HG03354 (cell line): Measurements from ENCODE around the gene IL23R.
"Not testable (repeated sequence)": the region's sequence is repeated elsewhere in the genome, so short reads cannot be mapped to it uniquely, and the experiment has no call there.

Experiments used
- ATAC-seq: cut with Tn5 transposase; IDR thresholded peaks from one replicate; pipeline ENCODE4 v1.9.1; 2021; ENCODE audit warnings: mild to moderate bottlenecking; ENCODE audit not compliant: unreplicated experiment, poor library complexity, severe bottlenecking

IL23R gene

GRCh38 chr1:67190942-67191341, 24.7 kb downstream of the IL23R start:
- no peak for ATAC-seq

- ATAC-seq, result no peak
Observed at GRCh38 chr1:67191668-67192520, 25.6 kb downstream of the IL23R start.

DNA sequence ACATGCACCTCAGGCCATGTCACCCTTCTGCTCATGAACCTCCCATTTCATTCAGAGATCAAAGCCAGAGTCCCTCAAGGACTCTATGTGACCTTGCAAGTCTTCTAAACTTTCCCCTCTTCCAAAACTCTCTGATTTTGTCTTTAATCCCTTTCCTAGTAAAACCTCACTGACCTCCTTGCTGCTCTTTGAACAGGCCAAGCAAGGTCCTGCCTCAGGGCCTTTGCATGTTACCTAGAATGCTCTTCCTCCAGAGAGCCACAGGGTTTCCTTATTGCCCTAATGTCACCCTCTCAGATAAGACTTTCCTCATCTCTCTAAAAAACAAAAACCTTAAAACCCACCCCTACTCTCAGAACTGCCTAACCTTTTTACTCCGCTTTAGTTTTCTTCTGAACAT, 26.6 kb downstream of the IL23R start:
- no peak for ATAC-seq

GRCh38 chr1:67193704-67194103, 27.4 kb downstream of the IL23R start:
- ATAC-seq, result peak; percentile 21

DNA sequence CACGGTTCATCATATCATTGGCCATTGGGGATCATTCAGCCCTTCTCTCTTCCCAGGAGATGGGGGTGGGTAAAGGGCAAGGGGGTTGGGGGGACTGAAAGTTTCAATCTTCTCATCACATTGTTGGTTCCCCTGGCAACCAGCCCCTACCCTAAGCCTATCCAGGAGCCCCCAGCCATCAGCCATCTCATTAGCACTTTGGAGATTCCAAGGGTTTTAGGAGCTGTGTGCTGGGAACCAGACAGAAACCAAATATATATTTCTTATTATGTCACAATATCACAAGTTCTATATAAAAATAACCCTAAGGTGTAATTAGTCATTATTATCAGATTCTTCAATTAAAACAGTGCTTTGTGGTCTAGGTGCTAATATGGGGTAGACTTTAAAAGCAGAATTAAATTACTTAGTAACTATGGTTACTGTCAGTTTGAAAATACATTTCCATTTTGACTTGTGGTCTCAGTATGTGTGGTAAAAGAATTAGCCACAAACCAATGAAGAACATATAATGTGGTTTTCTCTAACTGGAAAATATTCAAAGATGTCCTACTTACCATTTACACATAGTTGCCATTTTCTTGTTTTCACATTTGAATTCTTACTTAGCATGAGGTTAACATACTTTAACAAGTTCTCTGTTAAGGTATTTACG, 28.1 kb downstream of the IL23R start:
- ATAC-seq, result peak; percentile 82

DNA sequence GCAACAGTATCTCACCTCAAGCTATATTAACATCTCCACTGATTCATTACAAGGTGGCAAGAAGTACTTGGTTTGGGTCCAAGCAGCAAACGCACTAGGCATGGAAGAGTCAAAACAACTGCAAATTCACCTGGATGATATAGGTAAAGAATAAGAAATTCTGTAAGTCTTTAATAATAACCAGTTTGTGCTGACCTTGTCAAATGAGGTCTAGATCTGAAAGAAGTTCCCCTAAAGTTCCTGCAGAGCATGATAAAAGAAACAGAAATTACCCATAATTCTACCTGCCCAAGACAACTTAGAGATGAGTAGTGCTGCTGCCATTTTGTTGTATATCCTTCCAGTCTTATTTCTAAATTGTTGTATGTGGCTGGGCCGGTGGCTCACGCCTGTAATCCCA, 34.5 kb downstream of the IL23R start:
- ATAC-seq, result no peak

GRCh38 chr1:67201891-67202290, 35.6 kb downstream of the IL23R start:
- ATAC-seq, result no peak

GRCh38 chr1:67204298-67204980, 38.2 kb downstream of the IL23R start:
- no peak for ATAC-seq

DNA sequence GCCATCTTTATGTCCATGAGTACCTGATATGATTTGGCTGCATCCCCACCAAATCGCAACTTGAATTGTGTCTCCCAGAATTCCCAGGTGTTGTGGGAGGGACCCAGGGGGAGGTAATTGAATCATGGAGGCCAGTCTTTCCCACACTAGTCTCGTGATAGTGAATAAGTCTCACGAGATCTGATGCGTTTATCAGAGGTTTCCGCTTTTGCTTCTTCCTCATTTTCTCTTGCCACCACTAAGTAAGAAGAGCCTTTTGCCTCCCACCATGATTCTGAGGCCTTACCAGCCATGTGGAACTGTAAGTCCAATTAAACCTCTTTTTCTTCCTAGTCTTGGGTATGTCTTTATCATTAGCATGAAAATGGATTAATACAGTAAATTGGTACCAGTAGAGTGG, 41.1 kb downstream of the IL23R start:
- not testable (repeated sequence) for ATAC-seq

- ATAC-seq, result no peak
Observed at GRCh38 chr1:67208217-67208616, 42.0 kb downstream of the IL23R start.

DNA sequence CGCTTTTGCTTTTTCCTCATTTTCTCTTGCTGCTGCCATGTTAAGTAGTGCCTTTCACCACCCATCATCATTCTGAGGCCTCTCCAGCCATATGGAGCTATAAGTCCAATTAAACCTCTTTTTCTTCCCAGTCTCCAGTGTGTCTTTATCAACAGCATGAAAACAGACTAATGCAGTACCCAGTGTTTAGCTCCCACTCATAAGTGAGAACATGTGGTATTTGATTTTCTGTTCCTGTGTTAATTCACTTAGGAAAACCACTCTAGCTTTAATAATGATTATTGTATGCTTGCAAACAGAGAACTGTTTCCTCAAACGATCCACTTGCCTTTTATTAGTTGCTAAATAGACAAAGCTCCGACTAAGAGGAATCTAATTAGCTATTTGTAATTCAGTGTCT, 43.3 kb downstream of the IL23R start:
- no peak for ATAC-seq

DNA sequence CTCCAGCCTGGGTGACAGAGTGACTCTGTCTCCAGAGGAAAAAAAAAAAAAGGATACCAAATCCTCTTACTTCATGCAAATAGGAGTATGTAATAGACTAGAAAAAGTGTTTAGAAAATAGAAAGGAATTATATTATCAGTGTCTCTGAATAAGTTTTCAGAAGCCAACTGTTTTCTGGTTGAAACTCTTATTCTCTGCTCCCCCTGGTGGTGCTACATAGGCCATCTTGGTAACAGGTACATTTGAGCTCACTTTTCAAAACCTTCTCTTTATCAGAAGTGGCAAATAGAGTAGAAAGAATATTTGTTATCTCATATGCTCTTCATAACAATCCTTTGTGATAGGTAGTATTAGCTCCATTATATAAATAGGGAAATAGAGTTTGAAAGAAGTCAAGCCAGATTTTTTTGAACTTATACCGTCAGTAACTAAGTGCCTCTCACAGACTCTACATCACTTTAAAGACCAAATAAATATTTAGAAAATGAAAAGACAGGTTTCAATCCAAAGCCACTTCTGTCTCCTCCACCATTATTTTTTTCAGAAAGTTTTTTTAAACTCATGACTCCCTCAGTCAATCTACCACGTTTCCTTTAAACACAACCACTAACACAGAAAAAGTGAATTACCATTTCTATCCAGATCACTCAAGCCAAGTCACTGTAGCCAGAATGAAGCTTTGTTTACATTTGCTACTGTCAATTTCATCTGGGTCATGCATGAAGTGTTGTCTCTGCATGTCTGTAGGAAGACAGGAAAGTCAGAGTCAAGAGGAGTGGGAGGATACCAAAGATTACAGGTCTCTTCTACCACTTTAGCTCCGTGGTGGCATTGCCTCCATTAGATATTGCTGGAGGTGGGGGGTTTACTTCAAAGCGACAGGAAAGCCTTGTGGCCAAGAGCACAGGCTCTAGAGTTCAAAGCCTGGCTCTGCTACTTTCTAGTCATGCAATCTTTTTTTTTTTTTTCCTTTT, 45.6 kb downstream of the IL23R start:
- ATAC-seq, result peak; percentile 35

DNA sequence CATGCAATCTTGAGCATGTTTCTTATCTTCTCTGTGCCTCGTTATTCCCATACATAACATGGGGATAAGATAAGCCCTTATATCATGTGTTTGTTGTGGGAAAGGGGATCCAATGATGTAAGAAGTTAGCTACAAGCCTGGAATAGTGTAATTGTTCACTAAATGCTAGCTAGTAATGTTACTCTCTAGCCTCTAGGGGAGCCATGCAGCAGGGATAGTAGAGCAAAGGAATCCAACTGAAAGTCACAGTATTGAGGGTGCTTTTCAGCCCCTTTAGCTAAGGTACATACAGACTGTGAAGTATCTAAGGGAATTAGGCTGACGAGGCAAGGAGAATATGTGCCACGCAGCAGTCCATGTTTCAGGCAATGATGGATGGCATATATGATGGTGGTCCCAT, 46.9 kb downstream of the IL23R start:
- no peak for ATAC-seq

DNA sequence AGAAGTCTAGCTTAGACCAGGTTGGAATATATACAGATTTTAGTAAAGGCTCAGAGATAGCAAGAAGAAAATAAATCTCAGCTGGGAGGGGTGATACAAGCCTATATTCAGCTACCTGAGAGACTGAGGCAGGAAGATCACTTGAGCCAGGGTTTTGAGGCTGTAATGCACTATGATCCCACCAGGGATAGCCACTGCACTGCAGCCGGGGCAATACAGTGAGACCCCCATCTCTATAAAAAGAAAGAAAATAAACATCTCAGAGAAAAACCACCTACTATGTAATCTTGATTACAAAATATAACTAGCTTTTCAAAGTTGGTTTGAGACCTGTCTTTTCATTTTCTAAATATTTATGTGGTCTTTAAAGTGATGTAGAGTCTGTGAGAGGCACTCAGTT, 47.7 kb downstream of the IL23R start:
- ATAC-seq, result no peak

DNA sequence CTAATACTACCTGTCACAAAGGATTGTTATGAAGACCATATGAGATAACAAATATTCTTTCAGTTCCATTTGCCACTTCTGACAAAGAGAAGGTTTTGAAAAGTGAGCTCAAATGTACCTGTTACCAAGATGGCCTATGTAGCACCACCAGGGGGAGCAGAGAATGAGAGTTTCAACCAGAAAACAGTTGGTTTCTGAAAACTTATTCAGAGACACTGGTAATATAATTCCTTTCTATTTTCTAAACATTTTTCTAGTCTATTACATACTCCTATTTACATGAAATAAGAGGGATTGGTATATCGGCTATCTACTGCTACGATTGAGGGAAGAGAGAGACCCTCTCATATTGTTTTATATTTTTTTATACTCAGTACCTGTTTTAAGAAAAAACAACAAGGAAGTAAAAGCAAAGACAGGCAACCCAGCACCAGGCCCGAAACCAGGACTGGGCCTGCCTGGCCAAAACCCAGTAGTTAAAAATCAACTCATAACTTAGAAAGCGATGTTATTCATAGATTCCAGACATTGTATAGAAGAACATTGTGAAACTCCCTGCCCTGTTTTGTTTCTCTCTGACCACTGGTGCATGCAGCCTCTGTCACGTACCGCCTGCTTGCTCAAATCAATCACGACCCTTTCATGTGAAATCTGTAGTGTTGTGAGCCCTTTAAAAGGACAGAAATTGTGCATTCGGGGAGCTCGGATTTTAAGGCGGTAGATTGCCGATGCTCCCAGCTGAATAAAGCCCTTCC, 48.3 kb downstream of the IL23R start:
- peak; percentile 88 for ATAC-seq

DNA sequence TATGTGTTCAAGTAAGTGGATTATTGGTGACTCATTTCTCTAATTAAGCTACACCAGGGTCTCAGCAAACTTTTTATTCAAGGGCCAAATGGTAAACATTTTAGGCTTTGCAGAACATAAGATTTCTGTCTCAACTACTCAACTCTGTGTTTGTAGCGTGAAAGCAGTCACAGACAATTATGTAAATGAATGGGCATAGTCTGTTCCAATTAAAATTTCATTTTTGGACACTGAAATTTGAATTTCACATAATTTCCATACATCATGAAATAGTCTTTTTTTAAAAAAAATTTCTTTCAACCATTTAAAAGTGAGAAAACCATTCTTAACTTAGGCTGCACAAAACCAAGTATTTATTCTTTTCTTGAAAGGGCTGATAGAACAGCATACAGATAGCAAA, 50.1 kb downstream of the IL23R start:
- no peak for ATAC-seq

- ATAC-seq, result no peak
Observed at GRCh38 chr1:67217417-67217816, 51.2 kb downstream of the IL23R start.

- no peak for ATAC-seq
Observed at GRCh38 chr1:67217938-67218337, 51.7 kb downstream of the IL23R start.

- no peak for ATAC-seq
Observed at GRCh38 chr1:67224856-67225255, 58.6 kb downstream of the IL23R start.
